H1 (cell line): ENCODE results near the gene SLC25A34. TPM values are rescaled to one million over a fixed set of nuclear protein-coding genes. Genes with fewer than 3 reads are reported as not detected.

Experiments
- CTCF ChIA-PET: fragments of 300-600 bp; sonication (Branson Sonifier 250); formaldehyde crosslinking; loops from one replicate; lab custom pipeline; 2021; ENCODE audit not compliant: partially characterized antibody; lab: Charles Lee
- POLR2A ChIA-PET: fragments of 300-600 bp; sonication (Branson Sonifier 250); formaldehyde crosslinking; loops from one replicate; lab custom pipeline; 2021; ENCODE audit warnings: inconsistent platforms; ENCODE audit not compliant: partially characterized antibody; lab: Charles Lee
- DNase-seq, 2 experiments: peaks; one replicate each; pipeline versions ENCODE4 v3.0.0 to v3.0.0-alpha.2; 2010 to 2022; ENCODE audit warnings: low spot score in 2 of 2, low read depth in 1 of 2, mixed read lengths in 1 of 2
- FAIRE-seq: peaks from 2 replicates; lab custom pipeline; 2011; peaks lifted over from hg19 to GRCh38; lab: Jason Lieb, UNC
- H2AFZ ChIP-seq: 2 replicates; pipeline ENCODE4 v1.8.1; 2012; ENCODE audit warnings: low read length, inconsistent platforms
- H2AK5ac ChIP-seq: 2 replicates; pipeline ENCODE4 v1.6.1; 2013; ENCODE audit warnings: low read depth, low read length
- H2BK120ac ChIP-seq: replicated peaks from 2 replicates; pipeline ENCODE3; 2013; ENCODE audit warnings: low read depth, low read length, inconsistent platforms
- H2BK12ac ChIP-seq: 2 replicates; pipeline ENCODE4 v1.6.1; 2013; ENCODE audit warnings: low read depth, low read length
- H2BK15ac ChIP-seq: 2 replicates; pipeline ENCODE4 v1.6.1; 2013; ENCODE audit warnings: low read length
- H2BK20ac ChIP-seq: 2 replicates; pipeline ENCODE4 v1.6.1; 2013; ENCODE audit warnings: low read length
- H2BK5ac ChIP-seq: 2 replicates; pipeline ENCODE4 v1.6.1; 2013; ENCODE audit warnings: low read depth, low read length
- H3K14ac ChIP-seq: 2 replicates; pipeline ENCODE4 v1.6.1; 2013; ENCODE audit warnings: inconsistent platforms; ENCODE audit not compliant: insufficient read length
- H3K18ac ChIP-seq: 2 replicates; pipeline ENCODE4 v1.6.1; 2013; ENCODE audit warnings: low read length; ENCODE audit errors: extremely low read depth
- H3K23ac ChIP-seq: 2 replicates; pipeline ENCODE4 v1.6.1; 2013; ENCODE audit warnings: inconsistent platforms; ENCODE audit not compliant: insufficient read length
- H3K23me2 ChIP-seq: 2 replicates; pipeline ENCODE4 v1.6.1; 2013; ENCODE audit warnings: low read depth, low read length
- H3K27ac ChIP-seq: 2 replicates; pipeline ENCODE4 v1.6.1; 2011; ENCODE audit warnings: low read depth, low read length, inconsistent platforms
- H3K27me3 ChIP-seq, 4 experiments: replicated peaks in 1 of 4; 1 replicate in 1 of 4; 2 replicates in 3 of 4; pipeline versions ENCODE4 v1.6.1 to v1.8.1; 2011 to 2013; ENCODE audit warnings: low read length in 3 of 4, mild to moderate bottlenecking in 3 of 4, inconsistent platforms in 2 of 4, mixed read lengths in 2 of 4, moderate library complexity in 1 of 4; ENCODE audit not compliant: control insufficient read depth in 3 of 4, insufficient read depth in 3 of 4; ENCODE audit errors: extremely low read depth in 1 of 4
- H3K36me3 ChIP-seq, 4 experiments: 2 replicates each; pipeline versions ENCODE4 v1.6.1 to v1.8.1; 2011 to 2013; ENCODE audit warnings: mild to moderate bottlenecking in 4 of 4, low read length in 3 of 4, moderate library complexity in 2 of 4, control low read depth in 1 of 4, inconsistent platforms in 1 of 4; ENCODE audit not compliant: insufficient read depth in 4 of 4, control insufficient read depth in 2 of 4
- H3K4ac ChIP-seq: replicated peaks from 2 replicates; pipeline ENCODE3; 2013; ENCODE audit warnings: low read length, low read depth, mixed read lengths, inconsistent platforms; ENCODE audit not compliant: insufficient read length
- H3K4me1 ChIP-seq, 4 experiments: replicated peaks in 1 of 4; 1 replicate in 1 of 4; 2 replicates in 3 of 4; pipeline versions ENCODE4 v1.6.1 to v1.8.1; 2011 to 2013; ENCODE audit warnings: low read length in 3 of 4, inconsistent platforms in 2 of 4, mixed read lengths in 1 of 4; ENCODE audit not compliant: insufficient read depth in 4 of 4, control insufficient read depth in 3 of 4
- H3K4me2 ChIP-seq, 2 experiments: 2 replicates each; pipeline versions ENCODE4 v1.6.1 to v1.8.1; 2011 to 2013; ENCODE audit warnings: low read depth in 2 of 2, low read length in 2 of 2, control low read depth in 1 of 2, inconsistent platforms in 1 of 2, mild to moderate bottlenecking in 1 of 2; ENCODE audit not compliant: insufficient read depth in 1 of 2
- H3K4me3 ChIP-seq, 4 experiments: fragments of 200-600, 300-600 bp in 1 of 4; sonication (generic), shearing (Covaris generic), sonication (Bioruptor Twin) in 1 of 4; 2 replicates each; pipeline versions ENCODE4 v1.5.1 to v1.8.1; 2011 to 2016; ENCODE audit warnings: low read length in 4 of 4, low read depth in 3 of 4, control low read depth in 2 of 4, inconsistent platforms in 2 of 4, mild to moderate bottlenecking in 2 of 4, mixed read lengths in 1 of 4, moderate library complexity in 1 of 4; ENCODE audit not compliant: insufficient read depth in 2 of 4; ENCODE audit errors: extremely low read depth in 1 of 4
- H3K56ac ChIP-seq: replicated peaks from 2 replicates; pipeline ENCODE3; 2013; ENCODE audit warnings: low read depth, mild to moderate bottlenecking, mixed read lengths, low read length, inconsistent platforms; ENCODE audit not compliant: insufficient read length
- H3K79me1 ChIP-seq: 2 replicates; pipeline ENCODE4 v1.6.1; 2013; ENCODE audit warnings: low read depth, low read length, control low read depth
- H3K79me2 ChIP-seq, 2 experiments: 2 replicates each; pipeline versions ENCODE4 v1.6.1 to v1.8.1; 2012 to 2013; ENCODE audit warnings: low read length in 2 of 2, mild to moderate bottlenecking in 2 of 2, inconsistent platforms in 1 of 2; ENCODE audit not compliant: insufficient read depth in 2 of 2, control insufficient read depth in 1 of 2
- H3K9ac ChIP-seq, 4 experiments: replicated peaks in 1 of 4; 1 replicate in 1 of 4; 2 replicates in 3 of 4; pipeline versions ENCODE4 v1.6.1 to v1.8.1; 2011 to 2013; ENCODE audit warnings: low read depth in 3 of 4, low read length in 3 of 4, control low read depth in 2 of 4, mild to moderate bottlenecking in 2 of 4, moderate library complexity in 2 of 4, inconsistent platforms in 1 of 4; ENCODE audit errors: extremely low read depth in 1 of 4
- H3K9me3 ChIP-seq, 2 experiments: 2 replicates each; pipeline versions ENCODE4 v1.6.1 to v1.8.1; 2012 to 2013; ENCODE audit warnings: mild to moderate bottlenecking in 2 of 2, moderate library complexity in 2 of 2, control low read depth in 1 of 2, inconsistent platforms in 1 of 2, low read depth in 1 of 2, low read length in 1 of 2, mixed read lengths in 1 of 2; ENCODE audit not compliant: insufficient read depth in 2 of 2
- H4K20me1 ChIP-seq, 2 experiments: replicated peaks in 1 of 2; 2 replicates each; pipeline versions ENCODE3 to v1.8.1; 2011 to 2013; ENCODE audit warnings: inconsistent platforms in 2 of 2, low read length in 2 of 2, mild to moderate bottlenecking in 1 of 2; ENCODE audit not compliant: insufficient read depth in 2 of 2, control insufficient read depth in 1 of 2
- H4K5ac ChIP-seq: 2 replicates; pipeline ENCODE4 v1.6.1; 2013; ENCODE audit warnings: low read length, low read depth, mixed read lengths, inconsistent platforms; ENCODE audit not compliant: insufficient read length
- H4K8ac ChIP-seq: 2 replicates; pipeline ENCODE4 v1.8.0; 2013; ENCODE audit warnings: mild to moderate bottlenecking, moderate library complexity, low read length, inconsistent platforms; ENCODE audit not compliant: insufficient read depth; ENCODE audit errors: extremely low read depth
- H4K91ac ChIP-seq: replicated peaks from 2 replicates; pipeline ENCODE3; 2013; ENCODE audit warnings: low read length, mixed read lengths, inconsistent platforms; ENCODE audit not compliant: insufficient read length
- KDM1A ChIP-seq: fragments of 200-600, 300-600 bp; sonication (generic); IDR thresholded peaks from 2 replicates; pipeline ENCODE4 v1.7.1; 2016; ENCODE audit warnings: mild to moderate bottlenecking, low read length, borderline replicate concordance
- WGBS, 2 experiments: shearing (Covaris generic) in 1 of 2; methylation state at CpG; one replicate each; pipeline versions ENCODE4 v1.1.6 to v1.1.7; 2013 to 2015; ENCODE audit warnings: low lambda C conversion rate in 2 of 2, mixed read lengths in 2 of 2, inconsistent platforms in 1 of 2, low coverage in 1 of 2, missing lambda C conversion rate in 1 of 2; ENCODE audit not compliant: insufficient replicate concordance in 2 of 2, insufficient coverage in 1 of 2, insufficient read length in 1 of 2; ENCODE audit errors: extremely low coverage in 1 of 2, missing lambda C conversion rate in 1 of 2; 5-methylcytosine and 5-hydroxymethylcytosine counted together
- polyA plus RNA-seq, 7 experiments: library from polyadenylated mRNA; depleted of rRNA in 3 of 7; stranded (reverse) in 5 of 7; unstranded in 2 of 7; fragments of >200 nt in 5 of 7; fragments of 200-250 nt in 2 of 7; gene quantifications; 1 replicate in 5 of 7; 2 replicates in 1 of 7; 4 replicates in 1 of 7; pipeline versions ENCODE4 v1.2.1 to v1.2.3, GENCODE V29; 2011 to 2013; ENCODE audit warnings: missing spikeins in 2 of 7, mixed read lengths in 2 of 7
- total RNA-seq: library from RNA; stranded (reverse); fragmentation: NEBNext Ultra II Directional; extraction: Animal tissue kit (Norgen Biotek cat#: 25700); gene quantifications from 2 replicates; pipeline ENCODE4 v1.2.1, GENCODE V29; 2021

SLC25A34 gene
- total and polyA plus RNA-seq, 2 of the 8 experiments (the other 6 are each of a cell fraction or from before 2014, with no cell fraction given) = 0.48 to 0.62 TPM

GRCh38 chr1:15722836-15723532 is 13.1 kb upstream of the SLC25A34 start:
- H3K9me3 ChIP-seq = no peaks in the 10 kb centered on the region
- H2AFZ ChIP-seq = no peak overlapping the region
- H3K79me1 ChIP-seq = no peaks in the 10 kb centered on the region
- H3K56ac ChIP-seq = no peak overlapping the region
- DNase-seq = no peak
- H3K27ac ChIP-seq = no peak overlapping the region
- no peak overlapping the region for H2BK20ac ChIP-seq
- H4K5ac ChIP-seq = no peak overlapping the region
- H3K36me3 ChIP-seq = peaks cover 4 to 16% (median 11%) of the 10 kb centered on the region in 4 experiments; a peak in 5 of 8 replicates
- no peaks in the 10 kb centered on the region; a peak in 1 of 7 replicates for H3K27me3 ChIP-seq
- H3K23me2 ChIP-seq = no peaks in the 10 kb centered on the region
- H2BK12ac ChIP-seq = no peak overlapping the region
- no peak for FAIRE-seq
- H3K14ac ChIP-seq = no peak overlapping the region
- no peak overlapping the region for H2BK5ac ChIP-seq
- no peak overlapping the region for H3K4me3 ChIP-seq
- no peak overlapping the region for H2BK15ac ChIP-seq
- no peak overlapping the region for H2BK120ac ChIP-seq
- H2AK5ac ChIP-seq = no peak overlapping the region
- no peak overlapping the region for H4K8ac ChIP-seq
- H4K91ac ChIP-seq = no peak overlapping the region
- H3K79me2 ChIP-seq = no peaks in the 10 kb centered on the region
- no peak overlapping the region for H3K9ac ChIP-seq
- ChIA-PET CTCF (interaction anchor here (0.7 to 1.0 kb wide), 3 partner anchors 12 to 17 kb away, joined by 3 to 4 read pairs (median 3); no protein-coding TSS in a partner anchor), POLR2A (interaction anchor here (1.7 kb wide), 1 partner anchor 14 kb away, joined by 4 read pairs; no protein-coding TSS in a partner anchor)
- no peak overlapping the region for H3K18ac ChIP-seq
- no peaks in the 10 kb centered on the region for H3K4me1 ChIP-seq
- no peak overlapping the region for H3K23ac ChIP-seq
- H3K4ac ChIP-seq = no peak overlapping the region
- H4K20me1 ChIP-seq = no peaks in the 10 kb centered on the region
- TF ChIP-seq KDM1A = no peak
- TF ChIP-seq, all 59 proteins: peak for 0
- no peak overlapping the region for H3K4me2 ChIP-seq
- 95% methylated on average over 13 of the region's 13 CpGs; no CpG with 5 or more reads in 1 of the 2 experiments for WGBS, 2 experiments
